ENCODE data around the gene SLC1A2. TPM values are rescaled to one million over a fixed set of nuclear protein-coding genes. Genes with fewer than 3 reads are reported as not detected.

The SLC1A2 gene
- polyA plus RNA-seq, 4 donors: 0.15 to 0.18 TPM; not detected in 2

GRCh38 chr11:35365961-35366360 lies 53.4 kb downstream of the SLC1A2 start:
- DNase-seq (no peak), FAIRE-seq (no peak)
- Histone ChIP-seq H3K36me3 (ENCODE audit: control insufficient read depth in 3 of 3, insufficient read depth in 2 of 3, low read depth in 1 of 3, low read length in 3 of 3) (no peaks in the 10 kb centered on the region), H3K9me3 (ENCODE audit: control insufficient read depth in 2 of 2, insufficient read depth in 1 of 2, low read depth in 1 of 2, low read length in 1 of 2) (peaks cover 0 to 2% of the 10 kb centered on the region in 2 donors), H3K27ac (ENCODE audit: low read depth in 1 of 3, low read length in 2 of 3) (no peak overlapping the region), H3K4me3 (ENCODE audit: low read depth in 1 of 3, low read length in 3 of 3) (no peak overlapping the region), H3K4me1 (ENCODE audit: control insufficient read depth in 3 of 3, insufficient read depth in 2 of 3, low read depth in 1 of 3, low read length in 2 of 3) (no peaks in the 10 kb centered on the region), H3K27me3 (ENCODE audit: control insufficient read depth in 3 of 3, insufficient read depth in 3 of 3, low read length in 3 of 3) (no peaks in the 10 kb centered on the region)
- 85 to 92% (median 86%) methylated on average over 4 of the region's 4 CpGs for WGBS, 3 donors

GRCh38 chr11:35365395-35365794 lies 54.0 kb downstream of the SLC1A2 start:
- 83 to 90% (median 86%) methylated on average over 5 of the region's 5 CpGs for WGBS, 3 donors
- no peaks in the 10 kb centered on the region for H3K4me1 ChIP-seq (ENCODE audit: control insufficient read depth in 3 of 3, insufficient read depth in 2 of 3, low read depth in 1 of 3, low read length in 2 of 3)
- DNase-seq (no peak), FAIRE-seq (no peak)
- H3K36me3 ChIP-seq (ENCODE audit: control insufficient read depth in 3 of 3, insufficient read depth in 2 of 3, low read depth in 1 of 3, low read length in 3 of 3): no peaks in the 10 kb centered on the region
- no peaks in the 10 kb centered on the region for H3K27me3 ChIP-seq (ENCODE audit: control insufficient read depth in 3 of 3, insufficient read depth in 3 of 3, low read length in 3 of 3)
- H3K9me3 ChIP-seq (ENCODE audit: control insufficient read depth in 2 of 2, insufficient read depth in 1 of 2, low read depth in 1 of 2, low read length in 1 of 2): peaks cover 0 to 2% of the 10 kb centered on the region in 2 donors
- no peak overlapping the region for H3K27ac ChIP-seq (ENCODE audit: low read depth in 1 of 3, low read length in 2 of 3)
- no peak overlapping the region for H3K4me3 ChIP-seq (ENCODE audit: low read depth in 1 of 3, low read length in 3 of 3)

- FAIRE-seq: no peak
- WGBS, 3 donors: 21 to 60% (median 33%) methylated on average over 2 of the region's 2 CpGs
- Histone ChIP-seq H3K9me3 (ENCODE audit: control insufficient read depth in 2 of 2, insufficient read depth in 1 of 2, low read depth in 1 of 2, low read length in 1 of 2) (peaks cover 0 to 2% of the 10 kb centered on the region in 2 donors), H3K36me3 (ENCODE audit: control insufficient read depth in 3 of 3, insufficient read depth in 2 of 3, low read depth in 1 of 3, low read length in 3 of 3) (no peaks in the 10 kb centered on the region), H3K27me3 (ENCODE audit: control insufficient read depth in 3 of 3, insufficient read depth in 3 of 3, low read length in 3 of 3) (no peaks in the 10 kb centered on the region), H3K4me1 (ENCODE audit: control insufficient read depth in 3 of 3, insufficient read depth in 2 of 3, low read depth in 1 of 3, low read length in 2 of 3) (peaks cover 0 to 3% (median 0%) of the 10 kb centered on the region in 3 donors), H3K27ac (ENCODE audit: low read depth in 1 of 3, low read length in 2 of 3) (peak overlapping the region in 1 of 3 donors; percentile 15), H3K4me3 (ENCODE audit: low read depth in 1 of 3, low read length in 3 of 3) (no peak overlapping the region)
- DNase-seq: no peak
Observed at GRCh38 chr11:35363854-35364780, 55.2 kb downstream of the SLC1A2 start.

DNA sequence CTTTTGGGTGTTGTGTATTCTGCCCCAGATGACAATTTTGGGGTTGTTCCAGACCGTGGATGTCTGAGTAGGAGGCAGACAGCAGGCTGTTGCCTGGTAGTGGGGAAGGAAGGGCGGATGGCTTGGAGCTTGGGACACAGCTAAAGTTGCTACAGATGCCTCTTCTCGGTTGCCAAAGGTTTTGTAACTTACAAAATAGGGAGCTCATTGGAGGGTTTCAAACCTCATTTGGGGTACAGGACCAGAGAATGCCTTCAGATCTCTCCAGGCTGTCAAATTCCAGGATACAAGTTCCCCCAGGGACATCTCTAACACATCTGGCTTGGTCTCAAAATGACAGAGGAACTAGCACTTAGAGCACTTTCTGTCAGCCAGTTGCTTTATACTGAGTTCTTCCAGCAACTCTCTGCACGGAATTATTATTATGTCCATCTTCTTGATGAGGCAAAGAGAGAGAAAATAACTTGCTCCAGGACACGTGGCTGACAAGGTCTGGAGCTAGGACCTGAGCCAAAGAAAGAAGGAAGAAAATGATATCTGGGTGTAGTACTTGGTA lies 56.0 kb downstream of the SLC1A2 start:
- H3K9me3 ChIP-seq (ENCODE audit: control insufficient read depth in 2 of 2, insufficient read depth in 1 of 2, low read depth in 1 of 2, low read length in 1 of 2): peaks cover 0 to 2% of the 10 kb centered on the region in 2 donors
- FAIRE-seq: no peak
- peaks cover 0 to 3% (median 0%) of the 10 kb centered on the region in 3 donors for H3K4me1 ChIP-seq (ENCODE audit: control insufficient read depth in 3 of 3, insufficient read depth in 2 of 3, low read depth in 1 of 3, low read length in 2 of 3)
- no peaks in the 10 kb centered on the region for H3K36me3 ChIP-seq (ENCODE audit: control insufficient read depth in 3 of 3, insufficient read depth in 2 of 3, low read depth in 1 of 3, low read length in 3 of 3)
- DNase-seq: no peak
- 50 to 60% (median 60%) methylated on average over 5 of the region's 5 CpGs for WGBS, 3 donors
- no peak overlapping the region for H3K27ac ChIP-seq (ENCODE audit: low read depth in 1 of 3, low read length in 2 of 3)
- H3K4me3 ChIP-seq (ENCODE audit: low read depth in 1 of 3, low read length in 3 of 3): no peak overlapping the region
- H3K27me3 ChIP-seq (ENCODE audit: control insufficient read depth in 3 of 3, insufficient read depth in 3 of 3, low read length in 3 of 3): no peaks in the 10 kb centered on the region

GRCh38 chr11:35362521-35362980 lies 56.8 kb downstream of the SLC1A2 start:
- peaks cover 0 to 3% (median 0%) of the 10 kb centered on the region in 3 donors for H3K4me1 ChIP-seq (ENCODE audit: control insufficient read depth in 3 of 3, insufficient read depth in 2 of 3, low read depth in 1 of 3, low read length in 2 of 3)
- peaks cover 0 to 2% of the 10 kb centered on the region in 2 donors for H3K9me3 ChIP-seq (ENCODE audit: control insufficient read depth in 2 of 2, insufficient read depth in 1 of 2, low read depth in 1 of 2, low read length in 1 of 2)
- WGBS, 3 donors: 79 to 91% (median 86%) methylated on average over 2 of the region's 2 CpGs
- DNase-seq (no peak), FAIRE-seq (no peak)
- H3K4me3 ChIP-seq (ENCODE audit: low read depth in 1 of 3, low read length in 3 of 3): no peak overlapping the region
- H3K36me3 ChIP-seq (ENCODE audit: control insufficient read depth in 3 of 3, insufficient read depth in 2 of 3, low read depth in 1 of 3, low read length in 3 of 3): no peaks in the 10 kb centered on the region
- H3K27ac ChIP-seq (ENCODE audit: low read depth in 1 of 3, low read length in 2 of 3): no peak overlapping the region
- H3K27me3 ChIP-seq (ENCODE audit: control insufficient read depth in 3 of 3, insufficient read depth in 3 of 3, low read length in 3 of 3): no peaks in the 10 kb centered on the region

DNA sequence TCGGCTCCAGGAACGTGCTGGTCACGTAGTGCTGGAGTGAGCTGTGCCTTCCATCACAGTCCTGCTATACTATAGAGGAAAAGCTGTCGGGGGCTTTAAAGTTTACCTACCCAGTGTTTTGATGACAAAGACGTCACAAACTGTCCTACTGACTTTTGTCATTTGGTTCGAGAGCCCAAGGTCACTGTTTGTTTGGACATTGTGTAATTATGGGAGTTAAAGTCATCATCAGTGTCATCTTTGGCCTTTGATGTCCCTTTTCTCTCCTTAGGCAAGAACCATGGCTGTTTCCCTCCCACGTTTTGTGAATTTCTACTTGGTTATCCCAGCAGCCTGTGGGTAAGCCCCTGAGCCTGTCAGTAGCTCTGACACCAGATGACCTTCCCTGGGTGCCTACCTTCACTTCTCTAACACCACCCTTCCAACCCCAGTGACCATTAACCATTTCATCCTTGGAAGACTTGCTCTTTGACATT lies 59.3 kb downstream of the SLC1A2 start:
- no peak for FAIRE-seq
- Histone ChIP-seq H3K4me3 (ENCODE audit: low read depth in 1 of 3, low read length in 3 of 3) (no peak overlapping the region), H3K27me3 (ENCODE audit: control insufficient read depth in 3 of 3, insufficient read depth in 3 of 3, low read length in 3 of 3) (no peaks in the 10 kb centered on the region), H3K4me1 (ENCODE audit: control insufficient read depth in 3 of 3, insufficient read depth in 2 of 3, low read depth in 1 of 3, low read length in 2 of 3) (peaks cover 0 to 3% (median 0%) of the 10 kb centered on the region in 3 donors), H3K36me3 (ENCODE audit: control insufficient read depth in 3 of 3, insufficient read depth in 2 of 3, low read depth in 1 of 3, low read length in 3 of 3) (no peaks in the 10 kb centered on the region), H3K27ac (ENCODE audit: low read depth in 1 of 3, low read length in 2 of 3) (peak overlapping the region in 1 of 3 donors; percentile 18), H3K9me3 (ENCODE audit: control insufficient read depth in 2 of 2, insufficient read depth in 1 of 2, low read depth in 1 of 2, low read length in 1 of 2) (no peaks in the 10 kb centered on the region)
- WGBS, 3 donors: 78 to 89% (median 88%) methylated on average over 7 of the region's 7 CpGs
- DNase-seq: no peak

DNA sequence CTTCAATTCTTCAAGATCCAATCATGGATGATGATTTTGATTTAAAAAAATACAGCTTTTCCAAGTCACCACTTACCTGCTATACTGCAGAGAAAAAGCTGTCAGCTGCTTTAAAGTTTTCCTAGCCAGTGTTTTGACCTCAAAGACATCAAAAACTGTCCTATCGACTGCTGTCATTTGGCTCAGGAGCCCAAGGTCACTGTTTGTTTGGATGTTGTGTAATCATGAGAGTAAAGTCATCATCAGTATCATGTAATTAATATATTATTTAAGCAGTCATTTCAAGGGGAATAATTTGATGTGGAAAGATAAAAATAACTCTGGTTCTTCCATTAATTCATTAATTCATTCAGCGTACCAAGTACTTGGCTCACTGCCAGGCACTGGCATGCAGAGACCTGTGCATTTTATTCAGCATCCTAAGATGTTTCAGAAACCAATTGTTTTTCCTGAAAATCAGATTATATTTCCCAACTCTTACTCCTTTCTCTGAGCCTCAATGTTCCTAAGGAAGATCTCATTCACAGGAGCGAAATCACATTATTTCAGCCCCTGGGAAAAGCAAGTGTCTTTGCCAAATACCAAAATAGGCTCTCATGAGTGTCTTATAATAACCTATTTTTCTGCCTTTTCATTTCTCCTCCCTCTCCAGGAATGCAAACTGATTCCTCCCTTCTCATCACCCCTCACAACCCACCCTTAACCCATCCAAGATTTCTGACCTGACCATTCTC lies 59.9 kb downstream of the SLC1A2 start:
- DNase-seq (no peak), FAIRE-seq (no peak)
- Histone ChIP-seq H3K27me3 (ENCODE audit: control insufficient read depth in 3 of 3, insufficient read depth in 3 of 3, low read length in 3 of 3) (no peaks in the 10 kb centered on the region), H3K4me3 (ENCODE audit: low read depth in 1 of 3, low read length in 3 of 3) (no peak overlapping the region), H3K4me1 (ENCODE audit: control insufficient read depth in 3 of 3, insufficient read depth in 2 of 3, low read depth in 1 of 3, low read length in 2 of 3) (peaks cover 0 to 3% (median 0%) of the 10 kb centered on the region in 3 donors), H3K27ac (ENCODE audit: low read depth in 1 of 3, low read length in 2 of 3) (peak overlapping the region in 1 of 3 donors; percentile 18), H3K36me3 (ENCODE audit: control insufficient read depth in 3 of 3, insufficient read depth in 2 of 3, low read depth in 1 of 3, low read length in 3 of 3) (no peaks in the 10 kb centered on the region), H3K9me3 (ENCODE audit: control insufficient read depth in 2 of 2, insufficient read depth in 1 of 2, low read depth in 1 of 2, low read length in 1 of 2) (no peaks in the 10 kb centered on the region)
- 52 to 64% (median 61%) methylated on average over 3 of the region's 3 CpGs for WGBS, 3 donors

DNA sequence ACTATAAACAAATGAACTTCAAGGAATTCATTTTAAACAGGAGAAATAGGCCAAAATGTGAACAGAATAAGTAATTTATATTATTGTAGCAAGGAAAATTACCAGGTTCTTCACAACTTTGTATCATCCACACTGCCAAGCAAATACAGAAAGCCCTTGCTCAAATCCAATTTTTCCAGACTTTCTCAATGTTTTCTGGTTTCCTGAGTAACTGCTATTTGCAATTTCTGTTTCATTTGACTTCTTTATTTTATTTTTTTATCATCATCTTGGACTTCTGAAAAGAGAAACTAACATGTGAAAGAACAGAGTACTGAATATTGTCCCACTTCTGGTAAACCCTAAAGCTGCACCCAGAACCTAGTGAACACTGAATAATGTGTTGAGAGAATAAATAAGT lies 61.0 kb downstream of the SLC1A2 start:
- no peaks in the 10 kb centered on the region for H3K36me3 ChIP-seq (ENCODE audit: control insufficient read depth in 3 of 3, insufficient read depth in 2 of 3, low read depth in 1 of 3, low read length in 3 of 3)
- H3K27me3 ChIP-seq (ENCODE audit: control insufficient read depth in 3 of 3, insufficient read depth in 3 of 3, low read length in 3 of 3): no peaks in the 10 kb centered on the region
- FAIRE-seq: no peak
- DNase-seq: no peak
- peaks cover 0 to 3% (median 0%) of the 10 kb centered on the region in 3 donors for H3K4me1 ChIP-seq (ENCODE audit: control insufficient read depth in 3 of 3, insufficient read depth in 2 of 3, low read depth in 1 of 3, low read length in 2 of 3)
- no peak overlapping the region for H3K27ac ChIP-seq (ENCODE audit: low read depth in 1 of 3, low read length in 2 of 3)
- H3K9me3 ChIP-seq (ENCODE audit: control insufficient read depth in 2 of 2, insufficient read depth in 1 of 2, low read depth in 1 of 2, low read length in 1 of 2): no peaks in the 10 kb centered on the region
- no peak overlapping the region for H3K4me3 ChIP-seq (ENCODE audit: low read depth in 1 of 3, low read length in 3 of 3)
